Peyer's patch (tissue), 4 donors: ENCODE data around the gene PTPRC. TPM values are rescaled to one million over a fixed set of nuclear protein-coding genes. Genes with fewer than 3 reads are reported as not detected.
A peak's percentile ranks its signal among the peaks of the same experiment; 100 is the strongest.

ENCODE experiments used
- DNase-seq, 3 donors: peaks; one replicate each; pipeline ENCODE4 v3.0.0-alpha.2; 2017 to 2019
- H3K27ac ChIP-seq, 4 donors: fragments of 200-600 bp; sonication (generic); one replicate each; pipeline ENCODE4 v1.5.1; 2016 to 2019
- H3K27me3 ChIP-seq, 2 donors: fragments of 200-600 bp; sonication (generic); one replicate each; pipeline ENCODE4 v1.5.1; 2019
- H3K36me3 ChIP-seq, 3 donors: fragments of 200-600 bp; sonication (generic); one replicate each; pipeline ENCODE4 v1.5.1; 2016 to 2019
- H3K4me1 ChIP-seq, 4 donors: fragments of 200-600 bp; sonication (generic); one replicate each; pipeline ENCODE4 v1.5.1; 2016 to 2019
- H3K4me3 ChIP-seq, 4 donors: fragments of 200-600 bp; sonication (generic); 1 replicate in 3 of 4; 2 replicates in 1 of 4; pipeline ENCODE4 v1.5.1; 2016 to 2019; ENCODE audit warnings: mild to moderate bottlenecking in 1 of 4
- H3K9me3 ChIP-seq, 4 donors: fragments of 200-600 bp; sonication (generic); one replicate each; pipeline ENCODE4 v1.5.1; 2016 to 2019; ENCODE audit warnings: mild to moderate bottlenecking in 1 of 4
- CTCF ChIP-seq, 6 experiments: fragments of 450-650 bp in 4 of 6; fragments of 200-600 bp in 2 of 6; sonication (generic) in 1 of 6; IDR thresholded peaks; one replicate each; pipeline ENCODE4 v1.5.1; 2017 to 2019; ENCODE audit warnings: antibody characterized with exemption in 6 of 6, mild to moderate bottlenecking in 3 of 6, moderate library complexity in 1 of 6
- POLR2A ChIP-seq, 2 donors: fragments of 450-650 bp; IDR thresholded peaks; one replicate each; pipeline ENCODE4 v1.5.1; 2017; ENCODE audit warnings: antibody characterized with exemption in 2 of 2, mild to moderate bottlenecking in 2 of 2, moderate library complexity in 2 of 2
- total RNA-seq, 4 donors: library from RNA; depleted of rRNA; stranded (reverse); fragments of >200 nt; gene quantifications; one replicate each; pipeline ENCODE4 v1.1.0, GENCODE V29; 2016

PTPRC gene
- total RNA-seq, 4 donors from 2014 or later: 13.3 to 127 (median 22.1) TPM

- H3K9me3 ChIP-seq: no peaks in the 10 kb centered on the region
- no peak for DNase-seq
- H3K4me1 ChIP-seq: peaks cover 0 to 16% (median 2%) of the 10 kb centered on the region in 4 donors
- H3K27me3 ChIP-seq: no peaks in the 10 kb centered on the region
- H3K4me3 ChIP-seq: no peak overlapping the region
- H3K36me3 ChIP-seq: no peaks in the 10 kb centered on the region
- H3K27ac ChIP-seq: peak overlapping the region; percentile 66 to 84 (median 70)
- TF ChIP-seq CTCF (IDR thresholded peaks at IDR 0.05) (no peak), POLR2A (IDR thresholded peaks at IDR 0.05) (no peak)
These were observed 16.8 kb upstream of the PTPRC start for GRCh38 chr1:198622001-198622400.

GRCh38 chr1:198623752-198624647 lies 14.8 kb upstream of the PTPRC start:
- Histone ChIP-seq H3K27ac (peak overlapping the region; percentile 5 to 84 (median 44)), H3K9me3 (no peaks in the 10 kb centered on the region), H3K4me1 (peaks cover 0 to 16% (median 2%) of the 10 kb centered on the region in 4 donors), H3K36me3 (no peaks in the 10 kb centered on the region), H3K27me3 (no peaks in the 10 kb centered on the region), H3K4me3 (no peak overlapping the region)
- no peak for TF ChIP-seq CTCF (IDR thresholded peaks at IDR 0.05)
- no peak for TF ChIP-seq POLR2A (IDR thresholded peaks at IDR 0.05)
- DNase-seq: no peak

- Histone ChIP-seq H3K9me3 (no peaks in the 10 kb centered on the region), H3K27ac (peak overlapping the region; percentile 5 to 84 (median 28)), H3K36me3 (no peaks in the 10 kb centered on the region), H3K4me1 (peaks cover 0 to 15% (median 2%) of the 10 kb centered on the region in 4 donors), H3K27me3 (no peaks in the 10 kb centered on the region), H3K4me3 (no peak overlapping the region)
- TF ChIP-seq POLR2A (IDR thresholded peaks at IDR 0.05) (no peak), CTCF (IDR thresholded peaks at IDR 0.05) (no peak)
- DNase-seq: no peak
These were observed 14.2 kb upstream of the PTPRC start for GRCh38 chr1:198624648-198624980.

- DNase-seq: no peak
These were observed 11.3 kb upstream of the PTPRC start for GRCh38 chr1:198627436-198628066.

GRCh38 chr1:198628067-198628455 lies 10.8 kb upstream of the PTPRC start:
- DNase-seq: no peak
- no peak for TF ChIP-seq POLR2A (IDR thresholded peaks at IDR 0.05)
- no peak for TF ChIP-seq CTCF (IDR thresholded peaks at IDR 0.05)
- H3K27ac ChIP-seq: peak overlapping the region in 2 of 4 donors; percentile 27 to 30
- H3K36me3 ChIP-seq: no peaks in the 10 kb centered on the region
- no peak overlapping the region for H3K4me3 ChIP-seq
- H3K4me1 ChIP-seq: peaks cover 0 to 3% (median 0%) of the 10 kb centered on the region in 4 donors
- H3K9me3 ChIP-seq: no peaks in the 10 kb centered on the region
- H3K27me3 ChIP-seq: no peaks in the 10 kb centered on the region

More at GRCh38 chr1:198627436-198628066, 11.3 kb upstream of the PTPRC start:
- Histone ChIP-seq H3K27me3 (no peaks in the 10 kb centered on the region), H3K9me3 (no peaks in the 10 kb centered on the region), H3K4me3 (no peak overlapping the region), H3K4me1 (peaks cover 0 to 3% (median 0%) of the 10 kb centered on the region in 4 donors), H3K27ac (peak overlapping the region in 3 of 4 donors; percentile 9 to 30 (median 27)), H3K36me3 (no peaks in the 10 kb centered on the region)
- TF ChIP-seq CTCF (IDR thresholded peaks at IDR 0.05) (no peak), POLR2A (IDR thresholded peaks at IDR 0.05) (no peak)
